Measurements from ENCODE around the gene NXNL1.
"Not testable (repeated sequence)": the region's sequence is repeated elsewhere in the genome, so short reads cannot be mapped to it uniquely, and the experiment has no call there.

The NXNL1 gene, protein sequence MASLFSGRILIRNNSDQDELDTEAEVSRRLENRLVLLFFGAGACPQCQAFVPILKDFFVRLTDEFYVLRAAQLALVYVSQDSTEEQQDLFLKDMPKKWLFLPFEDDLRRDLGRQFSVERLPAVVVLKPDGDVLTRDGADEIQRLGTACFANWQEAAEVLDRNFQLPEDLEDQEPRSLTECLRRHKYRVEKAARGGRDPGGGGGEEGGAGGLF

DNA sequence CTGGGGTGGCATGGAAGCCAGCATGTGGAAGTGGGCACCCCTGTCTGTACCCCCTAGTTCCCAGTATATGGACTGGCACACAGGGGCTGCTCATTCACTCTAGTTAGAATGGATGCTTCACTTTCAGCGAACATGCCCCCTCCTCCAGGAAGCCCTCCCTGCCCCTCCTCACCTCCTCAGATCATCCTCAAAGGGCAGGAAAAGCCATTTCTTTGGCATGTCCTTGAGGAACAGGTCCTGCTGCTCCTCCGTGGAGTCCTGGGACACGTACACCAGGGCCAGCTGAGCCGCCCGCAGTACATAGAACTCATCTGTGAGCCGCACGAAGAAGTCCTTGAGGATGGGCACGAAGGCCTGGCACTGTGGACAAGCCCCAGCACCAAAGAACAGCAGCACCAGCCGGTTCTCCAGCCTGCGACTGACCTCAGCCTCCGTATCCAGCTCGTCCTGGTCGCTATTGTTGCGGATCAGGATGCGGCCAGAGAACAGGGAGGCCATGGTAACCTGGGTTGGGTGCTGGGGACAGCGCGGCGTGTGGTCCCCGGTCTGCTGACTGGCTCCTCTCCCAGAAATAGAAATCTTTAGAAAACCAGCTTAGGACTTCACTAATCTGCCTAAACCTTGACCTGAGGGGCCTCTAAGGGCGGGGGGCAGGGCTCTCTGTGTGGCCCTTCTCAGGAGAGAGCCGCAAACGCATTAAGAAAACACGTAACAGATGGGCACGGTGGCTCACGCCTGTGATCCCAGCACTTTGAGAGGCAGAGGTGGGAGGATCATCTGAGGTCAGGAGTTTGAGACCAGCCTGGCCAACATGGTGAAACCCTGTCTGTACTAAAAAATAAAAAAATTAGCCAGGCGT, at the start of gene NXNL1:
Gene NXNL1 (minus strand): TSS at position 555 of the 859 bp plus-strand sequence. CDS start 57 bp downstream, at position 498.
- DNase-seq (ENCODE audit: low read depth in 2 of 2), result no peak

GRCh38 chr19:17508558-17508933, 47.8 kb upstream of the NXNL1 start:
- not testable (repeated sequence) for DNase-seq (ENCODE audit: low read depth in 2 of 2)

DNA sequence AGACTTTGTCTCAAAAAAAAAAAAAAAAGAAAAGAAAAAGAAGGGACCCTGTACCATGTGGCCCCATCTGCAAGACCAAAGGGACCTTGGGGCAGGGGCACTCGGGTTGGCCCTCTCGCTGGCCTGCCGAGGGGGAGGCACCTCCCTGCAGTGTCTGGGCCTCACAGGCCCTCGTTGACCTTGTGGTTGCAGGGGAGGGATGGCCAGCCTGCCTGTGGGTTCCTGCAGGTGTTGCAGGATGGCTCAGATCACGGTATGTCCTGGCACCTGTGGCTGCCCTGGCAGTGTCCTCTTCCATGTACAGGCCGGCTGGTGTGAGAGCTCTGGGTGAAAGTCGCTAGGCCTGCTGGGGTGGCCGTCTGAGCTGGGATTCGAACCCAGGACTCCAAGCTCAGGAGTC, 46.0 kb upstream of the NXNL1 start:
- no peak for DNase-seq (ENCODE audit: low read depth in 2 of 2)

DNA sequence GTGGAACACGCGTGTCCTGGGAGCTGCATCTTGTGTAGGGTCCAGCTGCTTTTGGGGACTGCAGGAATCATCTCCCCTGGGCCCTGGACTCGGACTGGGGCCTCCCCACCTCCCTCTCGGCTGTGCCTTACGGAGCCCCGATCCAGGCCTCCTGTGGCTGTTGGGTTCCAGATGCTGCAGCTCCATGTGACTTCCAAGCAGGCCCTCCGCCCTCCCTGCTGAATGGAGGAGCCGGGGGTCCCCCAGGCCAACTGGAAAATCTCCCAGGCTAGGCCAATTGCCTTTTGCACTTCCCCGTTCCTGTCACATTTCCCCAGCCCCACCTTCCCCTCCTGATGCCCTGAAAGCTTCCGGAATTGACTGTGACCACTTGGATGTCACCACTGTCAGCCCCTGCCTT, 44.5 kb upstream of the NXNL1 start:
- DNase-seq (ENCODE audit: low read depth in 2 of 2), result no peak

DNA sequence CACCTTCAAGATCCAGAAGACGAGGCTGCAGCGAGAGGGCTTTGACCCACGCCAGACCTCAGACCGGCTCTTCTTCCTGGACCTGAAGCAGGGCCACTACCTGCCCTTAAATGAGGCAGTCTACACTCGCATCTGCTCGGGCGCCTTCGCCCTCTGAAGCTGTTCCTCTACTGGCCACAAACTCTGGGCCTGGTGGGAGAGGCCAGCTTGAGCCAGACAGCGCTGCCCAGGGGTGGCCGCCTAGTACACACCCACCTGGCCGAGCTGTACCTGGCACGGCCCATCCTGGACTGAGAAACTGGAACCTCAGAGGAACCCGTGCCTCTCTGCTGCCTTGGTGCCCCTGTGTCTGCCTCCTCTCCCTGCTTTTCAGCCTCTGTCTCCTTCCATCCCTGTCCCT, 43.7 kb upstream of the NXNL1 start:
- DNase-seq (ENCODE audit: low read depth in 2 of 2), result no peak

GRCh38 chr19:17504030-17504429, 43.3 kb upstream of the NXNL1 start:
- no peak for DNase-seq (ENCODE audit: low read depth in 2 of 2)

GRCh38 chr19:17503240-17503639, 42.5 kb upstream of the NXNL1 start:
- no peak for DNase-seq (ENCODE audit: low read depth in 2 of 2)

DNA sequence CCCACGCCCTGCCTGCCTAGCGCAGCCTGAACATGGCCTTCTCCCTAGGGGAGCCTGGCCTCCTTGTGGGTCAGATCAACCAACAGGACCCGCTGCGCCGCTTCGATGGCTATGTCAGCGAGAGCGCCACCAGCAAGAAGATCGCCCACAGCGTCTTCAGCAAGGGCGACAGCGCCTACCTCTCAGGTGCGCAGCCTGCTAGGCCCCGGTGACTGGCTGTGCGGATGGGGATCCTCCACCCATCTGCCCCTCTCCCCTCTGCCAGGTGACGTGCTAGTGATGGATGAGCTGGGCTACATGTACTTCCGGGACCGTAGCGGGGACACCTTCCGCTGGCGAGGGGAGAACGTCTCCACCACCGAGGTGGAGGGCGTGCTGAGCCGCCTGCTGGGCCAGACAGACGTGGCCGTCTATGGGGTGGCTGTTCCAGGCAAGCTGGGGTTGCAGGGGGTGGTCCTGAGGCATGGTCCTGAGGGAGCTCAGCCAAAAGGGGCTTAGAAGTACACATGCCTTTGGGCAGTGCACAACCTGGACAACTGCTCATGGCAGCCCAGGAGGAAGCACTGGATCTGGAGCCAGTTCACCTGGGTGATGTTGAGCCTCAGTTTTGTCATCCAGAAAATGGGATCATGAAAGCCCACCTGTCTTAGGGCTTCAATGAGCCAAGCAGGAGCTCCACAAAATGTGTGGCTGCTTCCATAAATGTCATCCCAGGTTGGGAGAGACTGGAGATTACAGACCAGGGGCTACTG, 39.9 kb upstream of the NXNL1 start:
- DNase-seq (ENCODE audit: low read depth in 2 of 2), result no peak

GRCh38 chr19:17499648-17500446, 39.1 kb upstream of the NXNL1 start:
- DNase-seq (ENCODE audit: low read depth in 2 of 2), result no peak

- not testable (repeated sequence) for DNase-seq (ENCODE audit: low read depth in 2 of 2)
These were observed 38.3 kb upstream of the NXNL1 start for GRCh38 chr19:17499025-17499424.

- no peak for DNase-seq (ENCODE audit: low read depth in 2 of 2)
These were observed 36.5 kb upstream of the NXNL1 start for GRCh38 chr19:17497149-17497798.

GRCh38 chr19:17496337-17496997, 35.7 kb upstream of the NXNL1 start:
- DNase-seq (ENCODE audit: low read depth in 2 of 2), result peak; percentile 53 to 73

GRCh38 chr19:17495639-17496296, 35.0 kb upstream of the NXNL1 start:
- no peak for DNase-seq (ENCODE audit: low read depth in 2 of 2)

GRCh38 chr19:17491287-17491686, 30.6 kb upstream of the NXNL1 start:
- no peak for DNase-seq (ENCODE audit: low read depth in 2 of 2)

DNA sequence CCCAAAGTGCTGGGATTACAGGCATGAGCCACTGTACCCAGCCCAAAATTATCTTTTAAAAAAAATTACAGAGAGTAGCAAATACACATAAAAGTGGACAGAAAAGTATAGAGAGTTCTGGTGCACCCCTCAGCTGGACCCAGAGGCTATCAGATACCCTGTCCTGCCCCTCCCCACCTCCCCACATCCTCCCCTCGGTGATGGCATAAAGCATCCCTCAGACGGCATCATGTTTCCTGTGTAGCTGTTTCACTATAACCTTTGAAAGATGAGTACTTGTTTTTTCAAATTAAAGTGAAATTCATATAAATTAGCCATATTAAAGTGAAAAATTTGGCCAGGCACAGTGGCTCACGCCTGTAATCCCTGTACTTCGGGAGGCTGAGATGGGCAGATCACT, 29.7 kb upstream of the NXNL1 start:
- no peak for DNase-seq (ENCODE audit: low read depth in 2 of 2)

GRCh38 chr19:17489392-17490030, 28.8 kb upstream of the NXNL1 start:
- DNase-seq (ENCODE audit: low read depth in 2 of 2), result no peak

GRCh38 chr19:17488593-17489391, 28.1 kb upstream of the NXNL1 start:
- DNase-seq (ENCODE audit: low read depth in 2 of 2), result peak; percentile 40 to 63

DNA sequence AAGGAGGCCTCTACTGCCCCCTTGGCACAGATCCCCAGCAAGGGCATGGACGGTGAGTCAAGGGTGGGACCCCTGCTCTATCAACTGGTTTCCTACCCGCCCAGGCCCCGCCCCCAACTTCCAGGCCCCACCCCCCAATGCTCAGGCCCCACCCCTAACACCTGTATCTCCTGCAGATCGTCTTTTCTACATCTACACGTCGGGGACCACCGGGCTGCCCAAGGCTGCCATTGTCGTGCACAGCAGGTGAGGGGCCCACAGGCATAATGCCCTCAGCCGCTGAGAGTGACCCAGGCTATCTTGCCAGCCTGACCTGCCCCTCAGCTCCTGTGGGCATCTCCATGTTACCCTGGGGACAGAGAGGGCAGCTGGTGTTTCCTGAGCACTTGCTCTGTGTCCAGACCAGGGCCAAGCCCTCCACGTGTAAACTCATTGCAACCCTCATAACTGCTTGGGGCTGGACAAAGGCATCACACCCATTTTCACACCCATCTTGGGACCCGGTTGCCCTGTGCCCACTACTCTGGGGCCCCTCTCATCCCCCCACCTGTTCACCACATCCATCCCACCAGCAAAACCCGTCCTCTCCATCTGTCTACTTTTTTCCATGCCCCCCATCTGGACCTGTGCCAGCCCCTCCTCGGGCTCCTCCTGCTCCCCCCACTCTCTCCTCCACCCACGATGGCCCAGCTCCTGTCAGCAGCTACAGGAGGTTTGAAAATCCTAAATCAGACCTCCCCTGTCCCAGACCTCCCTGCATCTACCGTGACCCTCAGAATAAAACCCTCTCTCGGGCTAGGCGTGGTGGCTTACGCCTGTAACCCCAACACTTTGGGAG, 26.8 kb upstream of the NXNL1 start:
- DNase-seq (ENCODE audit: low read depth in 2 of 2), result no peak

Measured in stimulated activated CD4-positive, alpha-beta T cell treated with anti-CD3 and anti-CD28 coated beads, Interleukin-1b, Interleukin-23, amount 100 ng/mL, for 1 hour (primary cell).